Endodermal cell (in vitro differentiated cells): Measurements from ENCODE around the gene CLDN14. TPM values are rescaled to one million over a fixed set of nuclear protein-coding genes. Genes with fewer than 3 reads are reported as not detected.

ENCODE experiments used
- DNase-seq: peaks from one replicate; pipeline ENCODE4 v3.0.0-alpha.2; 2017
- H3K27ac ChIP-seq: 2 replicates; pipeline ENCODE4 v1.5.1; 2013; ENCODE audit warnings: mild to moderate bottlenecking, low read depth, low read length, moderate library complexity
- H3K27me3 ChIP-seq: 2 replicates; pipeline ENCODE4 v1.6.1; 2013; ENCODE audit warnings: mild to moderate bottlenecking, low read length, moderate library complexity; ENCODE audit not compliant: insufficient read depth, control insufficient read depth, poor library complexity, severe bottlenecking
- H3K36me3 ChIP-seq: 2 replicates; pipeline ENCODE4 v1.7.0; 2013; ENCODE audit warnings: mild to moderate bottlenecking, low read length, moderate library complexity; ENCODE audit not compliant: control insufficient read depth, insufficient read depth
- H3K4me1 ChIP-seq: one replicate; pipeline ENCODE4 v1.7.0; 2013; ENCODE audit warnings: low read length; ENCODE audit not compliant: control insufficient read depth, insufficient read depth
- H3K4me3 ChIP-seq: 2 replicates; pipeline ENCODE4 v1.5.1; 2013; ENCODE audit warnings: mild to moderate bottlenecking, low read length, moderate library complexity
- H3K9ac ChIP-seq: 2 replicates; pipeline ENCODE4 v1.6.1; 2013; ENCODE audit warnings: mild to moderate bottlenecking, low read length, moderate library complexity; ENCODE audit not compliant: poor library complexity, severe bottlenecking; ENCODE audit errors: extremely low read depth
- H3K9me3 ChIP-seq: 2 replicates; pipeline ENCODE4 v1.6.1; 2013; ENCODE audit warnings: mild to moderate bottlenecking, low read length, moderate library complexity; ENCODE audit not compliant: control insufficient read depth
- H3K27ac Mint-ChIP-seq: 2 replicates; pipeline ENCODE4 v1.8.0; 2020; ENCODE audit warnings: mixed read lengths
- H3K27me3 Mint-ChIP-seq: 2 replicates; pipeline ENCODE4 v1.8.0; 2021; ENCODE audit warnings: mild to moderate bottlenecking, mixed read lengths; ENCODE audit not compliant: insufficient read depth
- H3K36me3 Mint-ChIP-seq: 2 replicates; pipeline ENCODE4 v1.8.0; 2020; ENCODE audit warnings: low read depth, mixed read lengths
- H3K4me1 Mint-ChIP-seq: 2 replicates; pipeline ENCODE4 v1.8.0; 2020; ENCODE audit warnings: mixed read lengths
- H3K4me3 Mint-ChIP-seq: 2 replicates; pipeline ENCODE4 v1.8.0; 2020; ENCODE audit warnings: mild to moderate bottlenecking, moderate library complexity, mixed read lengths
- H3K9me3 Mint-ChIP-seq: 2 replicates; pipeline ENCODE4 v1.8.0; 2020; ENCODE audit warnings: mild to moderate bottlenecking, mixed read lengths
- WGBS, 2 experiments: methylation state at CpG; one replicate each; pipeline versions ENCODE4 v1.1.5 to v1.1.7; 2013; ENCODE audit warnings: missing lambda C conversion rate in 2 of 2, mixed read lengths in 1 of 2; ENCODE audit not compliant: insufficient coverage in 1 of 2, insufficient read length in 1 of 2; 5-methylcytosine and 5-hydroxymethylcytosine counted together
- total RNA-seq, 2 donors: library from RNA; stranded (reverse); fragmentation: NEBNext Ultra II Directional in 1 of 2; extraction: Animal tissue kit (Norgen Biotek cat#: 25700) in 1 of 2; gene quantifications; 2 replicates in 1 of 2; 3 replicates in 1 of 2; pipeline ENCODE4 v1.2.1, GENCODE V29; 2021
- TF ChIP-seq, protein P1 (sequence below): fragments of 200-600 bp; sonication (generic); conservative IDR thresholded peaks from 2 replicates; pipeline ENCODE4 v1.5.0; 2021; ENCODE audit warnings: antibody characterized with exemption, mild to moderate bottlenecking

Gene CLDN14
- total RNA-seq, 2 donors from 2014 or later = not detected

DNA sequence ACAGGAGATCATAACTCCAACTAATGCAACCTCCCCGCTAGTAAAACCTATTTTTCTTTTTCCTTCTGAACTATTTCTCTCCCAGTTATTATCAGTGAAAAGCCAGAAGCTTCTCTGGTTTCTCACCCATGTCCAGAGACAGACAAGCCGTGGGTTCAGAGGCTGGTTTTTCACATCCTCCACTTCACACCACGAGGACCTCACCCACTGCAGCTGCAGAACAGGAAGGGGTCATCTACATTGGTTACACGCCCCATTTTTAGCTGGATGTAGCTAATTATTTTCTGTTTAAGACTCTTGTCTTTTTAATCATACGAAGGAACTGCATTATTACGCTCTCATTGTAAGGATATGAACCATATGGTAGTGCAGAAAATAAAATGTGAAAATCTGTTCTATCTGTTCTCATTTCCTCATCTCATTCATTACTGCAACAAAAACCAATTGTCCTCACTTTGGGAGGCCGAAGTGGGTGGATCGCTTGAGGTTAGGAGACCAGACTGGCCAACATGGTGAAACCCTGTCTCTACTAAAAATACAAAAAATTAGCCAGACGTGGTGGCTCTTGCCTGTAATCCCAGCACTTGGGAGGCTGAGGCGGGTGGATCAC, 39.1 kb upstream of the CLDN14 start:
- Histone ChIP-seq H3K4me1 (no peaks in the 10 kb centered on the region), H3K27me3 (no peaks in the 10 kb centered on the region), H3K36me3 (no peaks in the 10 kb centered on the region), H3K9me3 (no peaks in the 10 kb centered on the region), H3K9ac (no peak overlapping the region), H3K27ac (no peak overlapping the region), H3K4me3 (no peak overlapping the region)
- TF ChIP-seq, protein P1, sequence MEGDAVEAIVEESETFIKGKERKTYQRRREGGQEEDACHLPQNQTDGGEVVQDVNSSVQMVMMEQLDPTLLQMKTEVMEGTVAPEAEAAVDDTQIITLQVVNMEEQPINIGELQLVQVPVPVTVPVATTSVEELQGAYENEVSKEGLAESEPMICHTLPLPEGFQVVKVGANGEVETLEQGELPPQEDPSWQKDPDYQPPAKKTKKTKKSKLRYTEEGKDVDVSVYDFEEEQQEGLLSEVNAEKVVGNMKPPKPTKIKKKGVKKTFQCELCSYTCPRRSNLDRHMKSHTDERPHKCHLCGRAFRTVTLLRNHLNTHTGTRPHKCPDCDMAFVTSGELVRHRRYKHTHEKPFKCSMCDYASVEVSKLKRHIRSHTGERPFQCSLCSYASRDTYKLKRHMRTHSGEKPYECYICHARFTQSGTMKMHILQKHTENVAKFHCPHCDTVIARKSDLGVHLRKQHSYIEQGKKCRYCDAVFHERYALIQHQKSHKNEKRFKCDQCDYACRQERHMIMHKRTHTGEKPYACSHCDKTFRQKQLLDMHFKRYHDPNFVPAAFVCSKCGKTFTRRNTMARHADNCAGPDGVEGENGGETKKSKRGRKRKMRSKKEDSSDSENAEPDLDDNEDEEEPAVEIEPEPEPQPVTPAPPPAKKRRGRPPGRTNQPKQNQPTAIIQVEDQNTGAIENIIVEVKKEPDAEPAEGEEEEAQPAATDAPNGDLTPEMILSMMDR = no peak
- 90 to 96% methylated on average over 7 to 10 of the region's 10 CpGs for WGBS, 2 experiments
- peaks cover 7% of the 10 kb centered on the region for H3K9me3 Mint-ChIP-seq
- no peaks in the 10 kb centered on the region for H3K36me3 Mint-ChIP-seq
- no peak overlapping the region for H3K4me3 Mint-ChIP-seq
- H3K27me3 Mint-ChIP-seq = peaks cover 6% of the 10 kb centered on the region
- no peak for DNase-seq
- no peak overlapping the region for H3K27ac Mint-ChIP-seq
- H3K4me1 Mint-ChIP-seq = no peaks in the 10 kb centered on the region

DNA sequence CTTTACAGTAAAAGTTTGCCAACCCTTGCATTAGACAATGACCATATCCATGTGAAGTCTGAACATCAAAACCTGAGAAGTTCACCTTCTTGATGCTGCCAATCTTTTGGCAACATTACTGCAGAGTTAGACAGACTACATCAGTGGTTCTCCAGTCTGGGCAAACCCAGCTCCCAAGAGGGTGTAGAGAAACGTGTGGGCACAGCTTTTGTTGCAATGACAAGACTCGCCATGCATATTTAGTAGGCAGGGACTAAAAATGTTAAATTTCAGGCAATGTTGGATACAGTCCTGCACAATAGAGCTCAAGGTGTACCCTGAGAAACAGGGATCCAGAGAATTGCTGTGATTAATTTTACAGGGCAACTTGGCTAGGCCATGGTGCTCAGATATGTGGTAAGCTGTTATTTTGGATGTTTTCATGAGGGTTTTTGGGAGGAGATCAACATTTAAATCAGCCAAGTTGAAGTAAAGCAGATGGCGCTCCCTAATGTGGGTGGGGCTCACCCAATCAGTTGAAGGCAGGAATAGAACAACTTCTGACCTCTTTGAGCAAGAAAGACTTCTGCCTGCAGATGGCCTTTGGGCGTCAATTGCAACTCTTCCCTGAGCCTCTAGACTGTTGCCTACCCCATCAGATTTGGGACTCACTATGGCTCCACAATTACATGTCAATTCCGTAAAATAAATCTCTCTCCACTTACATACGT, 37.6 kb upstream of the CLDN14 start:
- no peak overlapping the region for H3K4me3 ChIP-seq
- H3K27ac ChIP-seq = no peak overlapping the region
- H3K9ac ChIP-seq = no peak overlapping the region
- Mint-ChIP-seq H3K27ac (no peak overlapping the region), H3K9me3 (peaks cover 7% of the 10 kb centered on the region), H3K4me3 (no peak overlapping the region), H3K4me1 (no peaks in the 10 kb centered on the region), H3K36me3 (no peaks in the 10 kb centered on the region), H3K27me3 (peaks cover 4% of the 10 kb centered on the region)
- H3K4me1 ChIP-seq = no peaks in the 10 kb centered on the region
- DNase-seq = no peak
- TF ChIP-seq, protein P1 = no peak
- H3K36me3 ChIP-seq = no peaks in the 10 kb centered on the region
- 85% methylated on average over 4 to 6 of the region's 6 CpGs for WGBS, 2 experiments
- no peaks in the 10 kb centered on the region for H3K9me3 ChIP-seq
- no peaks in the 10 kb centered on the region for H3K27me3 ChIP-seq

DNA sequence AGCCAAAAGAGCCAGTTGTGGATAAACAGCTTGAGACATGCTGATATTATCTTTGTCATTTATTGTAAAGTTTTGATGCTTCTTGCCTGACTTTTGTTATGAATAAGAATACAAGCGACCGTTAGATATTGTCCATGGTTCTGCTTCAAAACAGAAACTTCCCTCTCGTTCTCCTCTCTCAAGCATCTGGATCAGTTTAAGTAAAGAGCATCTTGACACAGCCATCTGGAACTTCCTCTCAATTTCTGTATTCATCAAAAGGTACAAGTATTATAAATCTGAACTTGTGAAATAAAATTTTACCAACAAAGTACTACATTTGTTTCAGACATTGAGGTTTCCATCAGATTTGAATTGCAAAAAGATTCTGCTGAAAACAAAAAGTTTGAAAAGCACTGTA, 36.4 kb upstream of the CLDN14 start:
- Histone ChIP-seq H3K4me3 (no peak overlapping the region), H3K9me3 (no peaks in the 10 kb centered on the region), H3K9ac (no peak overlapping the region), H3K27ac (no peak overlapping the region), H3K27me3 (no peaks in the 10 kb centered on the region), H3K4me1 (no peaks in the 10 kb centered on the region), H3K36me3 (no peaks in the 10 kb centered on the region)
- no peak overlapping the region for H3K27ac Mint-ChIP-seq
- H3K36me3 Mint-ChIP-seq = no peaks in the 10 kb centered on the region
- H3K4me1 Mint-ChIP-seq = no peaks in the 10 kb centered on the region
- peaks cover 7% of the 10 kb centered on the region for H3K9me3 Mint-ChIP-seq
- H3K4me3 Mint-ChIP-seq = no peak overlapping the region
- 81 to 90% methylated on average over 3 of the region's 3 CpGs for WGBS, 2 experiments
- DNase-seq = no peak
- TF ChIP-seq, protein P1 = no peak
- peaks cover 4% of the 10 kb centered on the region for H3K27me3 Mint-ChIP-seq
